HG03354 (cell line): ENCODE results near the gene PIERCE2.
A peak's percentile ranks its signal among the peaks of the same experiment; 100 is the strongest.
"Not testable (repeated sequence)": the region's sequence is repeated elsewhere in the genome, so short reads cannot be mapped to it uniquely, and the experiment has no call there.

ENCODE experiments used
- ATAC-seq: cut with Tn5 transposase; IDR thresholded peaks from one replicate; pipeline ENCODE4 v1.9.1; 2021; ENCODE audit warnings: mild to moderate bottlenecking; ENCODE audit not compliant: unreplicated experiment, poor library complexity, severe bottlenecking

PIERCE2 gene, protein sequence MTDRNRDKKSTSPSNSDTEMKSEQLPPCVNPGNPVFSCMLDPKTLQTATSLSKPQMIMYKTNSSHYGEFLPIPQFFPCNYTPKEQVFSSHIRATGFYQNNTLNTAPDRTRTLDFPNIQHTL

DNA sequence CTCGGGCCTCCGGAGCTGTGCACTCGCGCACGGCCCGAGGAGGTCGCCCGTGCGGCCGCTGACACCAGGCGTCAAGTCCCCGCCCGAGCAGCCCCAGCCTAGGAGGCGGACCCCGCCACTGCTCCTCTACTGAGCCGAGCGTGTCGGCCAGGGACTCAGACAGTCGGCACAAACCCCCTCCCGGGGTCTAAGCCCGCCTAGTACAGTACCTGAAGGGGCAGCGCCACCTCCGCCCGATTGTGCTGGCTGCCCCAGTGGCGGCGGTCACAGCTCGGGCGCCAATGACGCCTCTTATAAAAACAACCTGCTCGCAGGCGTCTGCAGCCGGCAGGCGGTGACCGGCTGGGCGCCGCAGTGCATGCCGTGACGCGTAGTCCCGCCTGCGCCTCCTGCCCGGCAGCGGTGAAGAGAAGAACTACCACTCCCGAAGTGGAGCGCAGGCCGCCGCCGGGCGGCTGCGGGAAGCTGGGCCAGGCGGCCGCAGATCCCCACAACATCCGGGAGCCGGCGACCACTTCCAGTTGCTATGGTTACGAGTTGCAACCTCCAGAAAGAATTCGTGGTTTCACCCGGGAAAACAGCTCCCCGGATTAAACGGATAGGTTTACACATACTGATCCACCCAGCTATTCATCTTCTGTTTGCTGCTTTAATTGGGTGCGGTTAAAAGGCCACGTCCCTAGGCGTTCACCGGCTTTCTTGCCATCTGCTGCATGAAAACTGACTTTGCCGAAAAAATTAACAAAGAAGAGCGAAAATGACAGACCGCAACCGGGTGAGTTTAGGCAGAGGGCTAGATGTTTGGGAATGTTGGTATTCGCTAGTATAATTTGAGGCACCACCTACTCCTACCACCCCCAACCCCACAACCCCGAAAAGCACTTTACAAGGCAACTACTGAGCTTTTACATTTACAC lies at the start of gene PIERCE2, which contains the start of gene CCPG1:
Gene PIERCE2, plus strand, starts transcription at position 484 of the 917 bp plus-strand sequence. Its CDS starts 274 bp downstream, at position 758.
Gene CCPG1, minus strand, starts transcription at position 348 of the 917 bp plus-strand sequence. CDS start 18,935 bp downstream, outside the sequence.
- peak; percentile 95 for ATAC-seq

DNA sequence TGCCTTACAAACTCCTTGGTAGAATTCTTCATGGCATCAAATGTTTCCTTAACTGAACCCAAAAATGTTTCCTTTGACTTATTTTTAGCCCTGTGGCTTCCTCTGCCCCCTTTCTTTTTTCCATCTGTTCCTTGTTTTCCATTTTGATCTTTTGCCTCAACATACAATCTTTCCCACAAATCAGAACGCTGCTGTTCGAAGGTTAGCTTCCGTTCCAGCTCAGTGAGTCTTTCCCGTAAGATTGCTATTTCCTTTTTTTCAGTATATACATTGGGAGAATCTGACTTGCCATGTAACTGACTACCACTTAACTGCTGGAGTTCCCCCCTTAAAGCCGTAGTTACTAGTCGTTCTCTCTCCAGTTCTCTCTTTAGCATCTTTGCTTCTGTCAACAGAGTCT lies 48.0 kb upstream of the PIERCE2 start:
- no peak for ATAC-seq

DNA sequence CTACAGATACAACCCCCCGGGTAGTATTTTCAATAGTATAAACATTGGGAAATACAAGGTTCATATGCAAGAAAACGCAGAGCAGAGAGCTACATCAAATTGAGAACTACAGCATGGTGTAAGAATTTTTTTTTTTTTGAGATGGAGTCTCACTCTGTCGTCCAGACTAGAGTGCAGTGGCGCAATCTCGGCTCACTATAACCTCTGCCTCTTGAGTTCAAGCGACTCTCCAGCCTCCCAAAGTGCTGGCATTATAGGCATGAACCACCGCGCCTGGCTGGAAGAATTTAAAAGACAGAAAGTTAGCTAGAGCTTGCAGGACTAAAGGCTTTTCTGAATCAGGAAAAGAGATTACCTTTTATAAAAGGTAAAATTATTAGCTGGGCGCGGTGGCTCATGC lies 47.2 kb upstream of the PIERCE2 start:
- no peak for ATAC-seq

DNA sequence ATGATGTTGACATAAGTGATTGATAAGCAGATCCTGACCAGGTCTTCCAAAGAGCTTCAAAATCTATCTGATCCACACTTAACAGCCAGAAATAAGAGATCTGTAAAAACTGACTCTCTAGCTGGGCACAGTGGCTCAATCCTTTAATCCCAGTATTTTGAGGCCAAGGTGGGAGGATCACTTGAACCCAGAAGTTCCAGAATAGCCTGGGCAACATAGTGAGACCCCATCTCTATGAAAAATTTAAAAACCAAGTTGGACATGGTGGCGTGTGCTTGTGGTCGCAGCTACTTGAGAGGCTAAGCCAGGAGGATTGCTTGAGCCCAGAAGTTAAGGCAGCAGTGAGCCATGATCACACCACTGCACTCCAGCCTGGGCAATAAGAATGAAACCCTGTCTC lies 45.7 kb upstream of the PIERCE2 start:
- no peak for ATAC-seq

DNA sequence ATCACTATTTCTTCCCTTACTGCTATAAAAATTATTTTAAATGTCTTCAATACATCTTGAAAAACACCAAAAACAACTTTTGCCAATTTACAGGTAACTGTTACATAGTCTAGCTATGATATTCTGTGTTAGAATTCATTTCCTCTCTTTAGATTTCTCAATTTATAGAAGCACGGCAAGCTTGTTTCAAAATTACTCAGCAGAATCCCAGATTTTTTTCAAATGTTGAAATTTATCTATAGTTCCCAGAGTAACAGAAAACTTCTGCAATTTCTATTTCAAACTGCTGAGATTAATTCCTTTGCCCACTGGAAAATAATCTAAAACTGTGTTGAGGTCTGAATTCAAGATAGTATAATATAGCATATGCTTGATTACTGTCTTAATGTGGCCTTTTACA lies 41.3 kb upstream of the PIERCE2 start:
- no peak for ATAC-seq

DNA sequence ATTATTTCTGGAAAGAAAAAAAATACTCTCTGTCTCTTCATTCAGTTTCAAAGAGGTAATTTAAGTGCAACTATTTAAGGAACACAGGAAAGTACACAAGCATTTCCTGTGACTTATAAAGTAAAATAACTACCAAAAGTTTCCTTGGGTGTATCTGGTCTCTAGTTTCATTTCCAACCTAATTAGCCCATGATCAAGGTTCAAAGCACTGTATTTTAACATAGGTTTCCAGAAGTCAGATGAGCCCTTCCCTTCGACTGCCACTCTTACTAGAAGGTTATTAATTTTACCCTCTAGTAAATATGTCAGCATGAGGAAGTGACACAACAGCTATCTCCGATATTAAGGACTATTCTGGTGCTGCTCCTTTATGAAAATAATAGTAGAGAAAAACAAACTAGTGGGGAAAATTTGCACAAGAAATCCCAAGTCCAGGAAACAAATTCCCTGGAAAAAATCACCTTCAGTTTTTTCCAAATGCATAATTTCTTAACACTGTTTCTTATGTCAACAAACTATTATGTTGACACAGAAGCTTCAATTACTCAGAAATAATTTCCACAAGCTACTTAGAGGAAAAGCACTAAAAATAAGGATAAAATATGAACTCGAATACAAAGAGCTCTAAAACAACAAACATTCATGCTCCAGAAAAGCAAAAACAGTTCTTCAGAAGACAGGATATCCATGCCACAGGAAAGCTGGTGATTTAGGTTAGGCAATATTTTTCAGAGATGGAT lies 35.4 kb upstream of the PIERCE2 start:
- peak; percentile 58 for ATAC-seq

- no peak for ATAC-seq
These were observed 29.2 kb upstream of the PIERCE2 start for GRCh38 chr15:55379095-55379494.

- no peak for ATAC-seq
These were observed 26.7 kb upstream of the PIERCE2 start for GRCh38 chr15:55381595-55381994.

DNA sequence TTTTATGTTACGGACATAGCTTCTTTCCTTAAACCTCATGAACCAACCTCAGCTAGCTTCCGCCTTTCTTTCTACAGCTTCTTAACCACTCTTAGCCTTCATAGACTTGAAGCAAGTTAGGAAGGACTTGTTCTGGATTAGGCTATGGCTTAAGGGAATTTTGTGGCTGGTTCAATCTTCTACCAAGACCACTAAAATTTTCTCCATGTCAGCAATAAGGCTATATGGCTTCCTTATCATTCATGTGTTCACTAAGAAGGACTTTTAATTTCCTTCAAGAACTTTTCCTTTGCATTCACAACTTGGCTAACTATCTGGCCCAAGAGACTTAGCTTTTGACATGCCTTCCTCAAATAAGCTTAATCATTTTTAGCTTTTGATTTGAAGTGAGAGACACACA lies 24.6 kb upstream of the PIERCE2 start:
- no peak for ATAC-seq

DNA sequence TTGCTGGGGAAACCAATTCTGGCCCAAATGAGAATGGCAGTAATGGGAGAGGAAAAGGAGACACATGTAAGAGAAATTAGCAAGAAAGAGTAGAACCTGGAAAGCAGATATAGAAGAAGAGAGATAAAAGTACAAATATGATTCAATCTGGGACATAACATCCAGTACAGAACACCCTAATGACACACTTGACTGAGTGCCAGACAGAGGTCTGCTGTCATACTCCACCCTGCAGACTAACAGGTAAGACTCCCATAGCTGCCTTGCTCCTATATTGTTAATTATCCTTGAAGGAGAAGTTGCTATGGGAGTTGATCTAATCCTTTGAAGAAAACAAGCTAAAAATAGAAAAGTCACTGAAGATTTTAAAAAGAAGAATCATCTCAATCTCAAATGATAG lies 21.3 kb upstream of the PIERCE2 start:
- ATAC-seq: no peak

DNA sequence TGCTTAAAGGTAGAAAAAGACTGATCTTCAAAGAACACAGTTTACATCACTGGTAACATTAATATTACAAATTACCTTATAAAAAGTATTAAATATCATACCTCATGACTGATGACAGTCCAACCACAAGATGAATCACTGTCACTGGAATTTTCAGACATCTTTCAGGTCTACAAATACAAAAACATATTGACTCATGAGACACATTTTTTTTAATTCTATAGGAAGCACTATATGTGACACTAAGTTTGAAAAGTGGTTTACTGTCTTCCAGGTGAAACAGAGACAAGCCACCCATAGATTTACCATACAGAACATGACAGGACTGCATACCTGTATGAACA lies 19.1 kb upstream of the PIERCE2 start:
- no peak for ATAC-seq

GRCh38 chr15:55394694-55395093 lies 13.6 kb upstream of the PIERCE2 start:
- ATAC-seq: no peak

GRCh38 chr15:55398243-55398642 lies 10.1 kb upstream of the PIERCE2 start:
- ATAC-seq: no peak

DNA sequence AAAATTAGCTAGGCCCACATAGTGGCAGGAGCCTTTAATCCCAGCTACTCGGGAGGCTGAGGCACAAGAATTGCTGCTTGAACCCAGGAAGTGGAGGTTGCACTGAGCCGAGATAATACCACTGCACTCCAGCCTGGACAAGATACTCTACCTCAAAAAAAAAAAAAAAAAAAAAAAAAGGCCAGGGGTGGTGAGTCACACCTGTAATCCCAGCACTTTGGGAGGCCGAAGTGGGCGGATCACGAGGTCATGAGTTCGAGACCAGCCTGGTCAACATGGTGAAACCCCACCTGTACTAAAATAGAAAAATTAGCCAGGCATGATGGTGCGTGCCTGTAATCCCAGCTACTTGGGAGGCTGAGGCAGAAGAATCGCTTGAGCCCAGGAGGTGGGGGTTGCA lies 8.2 kb upstream of the PIERCE2 start:
- ATAC-seq: not testable (repeated sequence)

- ATAC-seq: no peak
These were observed 6.5 kb upstream of the PIERCE2 start for GRCh38 chr15:55401786-55402246.

DNA sequence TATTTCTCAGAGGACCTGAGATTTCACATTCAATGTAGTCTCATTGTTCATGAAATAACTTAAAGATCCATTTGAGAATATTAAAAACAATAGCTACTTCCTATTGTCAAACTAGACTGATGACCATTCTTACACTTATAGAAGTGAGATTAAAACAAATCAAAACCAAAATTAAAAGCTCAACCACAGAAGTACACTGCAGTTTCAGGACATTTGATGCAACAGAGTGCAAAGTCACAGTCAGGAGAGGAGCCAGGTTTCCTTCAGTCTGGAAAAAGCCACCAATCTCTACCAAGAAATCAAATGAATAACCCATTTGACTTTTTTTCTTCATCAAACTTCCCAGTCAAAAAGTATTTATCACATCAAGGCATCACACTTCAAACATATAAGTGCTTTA lies 5.6 kb upstream of the PIERCE2 start:
- ATAC-seq: peak; percentile 60

DNA sequence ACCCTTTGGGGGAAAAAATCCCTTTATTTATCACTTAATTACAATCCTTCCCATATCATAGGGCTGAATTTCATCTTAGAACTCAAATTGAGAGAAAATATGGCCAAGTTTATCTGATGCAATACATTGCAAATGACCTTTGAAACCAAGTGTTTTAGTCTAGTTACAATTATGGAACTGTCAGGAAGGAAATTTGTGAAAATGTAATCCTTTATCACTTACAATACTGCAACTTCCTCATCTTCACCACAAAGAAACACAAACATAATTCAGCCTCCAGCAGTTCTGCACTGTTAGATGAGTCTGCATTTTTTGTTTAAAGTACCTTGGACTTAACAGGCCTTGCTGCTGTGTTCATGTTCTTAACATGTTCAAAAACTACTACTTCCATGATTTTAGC lies 4.8 kb upstream of the PIERCE2 start:
- no peak for ATAC-seq

DNA sequence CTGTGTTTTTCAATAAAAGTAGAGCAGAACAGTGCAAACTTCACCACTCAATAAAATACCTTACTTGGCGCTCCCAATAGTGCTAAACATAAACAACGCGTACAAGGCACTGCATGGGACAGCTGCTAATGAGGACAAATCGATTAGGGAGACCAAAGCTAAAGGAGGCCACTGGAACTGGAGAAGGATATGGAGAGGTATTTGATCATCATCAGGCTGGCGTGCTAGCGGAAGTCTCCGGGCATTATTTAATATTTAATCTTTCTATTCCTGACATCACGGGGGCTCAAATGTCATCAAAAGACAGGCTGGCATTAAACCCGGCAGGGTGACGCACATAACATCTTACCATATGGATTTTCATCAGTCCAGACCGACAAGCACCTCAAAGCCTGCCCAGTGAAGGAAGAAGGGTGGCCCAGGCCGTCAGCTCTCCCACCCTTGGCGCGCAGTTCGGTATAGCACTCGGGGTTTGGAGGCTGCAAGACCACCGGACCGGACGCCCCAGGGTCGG lies 740 bp upstream of the PIERCE2 start:
- ATAC-seq: peak; percentile 28

GRCh38 chr15:55408976-55409375 lies 681 bp downstream of the PIERCE2 start:
- not testable (repeated sequence) for ATAC-seq

GRCh38 chr15:55417678-55418077 lies 9.4 kb downstream of the PIERCE2 start:
- not testable (repeated sequence) for ATAC-seq
